Osteoblast (primary cell): ENCODE results near the gene GALM. TPM values are rescaled to one million over a fixed set of nuclear protein-coding genes. Genes with fewer than 3 reads are reported as not detected.
A peak's percentile ranks its signal among the peaks of the same experiment; 100 is the strongest.

Source experiments
- DNase-seq: peaks from one replicate; pipeline ENCODE4 v3.0.0; 2011; ENCODE audit warnings: low spot score, mixed read lengths; ENCODE audit not compliant: insufficient read length; ENCODE audit errors: missing footprints
- H2AFZ ChIP-seq: 2 replicates; pipeline ENCODE4 v1.6.0; 2011; ENCODE audit warnings: mild to moderate bottlenecking, low read length
- H3K27ac ChIP-seq: 2 replicates; pipeline ENCODE4 v1.5.1; 2011; ENCODE audit warnings: mild to moderate bottlenecking, low read depth, low read length, moderate library complexity
- H3K27me3 ChIP-seq: 2 replicates; pipeline ENCODE4 v1.6.0; 2012; ENCODE audit warnings: mild to moderate bottlenecking, control low read depth, inconsistent platforms, low read length, moderate library complexity; ENCODE audit not compliant: insufficient read depth
- H3K36me3 ChIP-seq: 2 replicates; pipeline ENCODE4 v1.5.1; 2011; ENCODE audit warnings: mild to moderate bottlenecking, low read length, control low read depth, moderate library complexity; ENCODE audit not compliant: insufficient read depth
- H3K4me1 ChIP-seq: 2 replicates; pipeline ENCODE4 v1.5.1; 2011; ENCODE audit warnings: mild to moderate bottlenecking, low read length, control low read depth, moderate library complexity; ENCODE audit not compliant: insufficient read depth
- H3K4me2 ChIP-seq: 2 replicates; pipeline ENCODE4 v1.6.0; 2011; ENCODE audit warnings: mild to moderate bottlenecking, low read length; ENCODE audit not compliant: insufficient read depth
- H3K4me3 ChIP-seq: fragments of 200-600 bp; sonication (generic); 3 replicates; pipeline ENCODE4 v1.5.1; 2012; ENCODE audit warnings: mild to moderate bottlenecking, low read length, inconsistent platforms; ENCODE audit not compliant: insufficient read depth
- H3K79me2 ChIP-seq: 2 replicates; pipeline ENCODE4 v1.6.0; 2012; ENCODE audit warnings: mild to moderate bottlenecking, low read length, control low read depth, inconsistent platforms; ENCODE audit not compliant: insufficient read depth
- H3K9me3 ChIP-seq: 2 replicates; pipeline ENCODE4 v1.5.1; 2011; ENCODE audit warnings: low read depth, low read length, control low read depth
- H4K20me1 ChIP-seq: 2 replicates; pipeline ENCODE4 v1.6.0; 2012; ENCODE audit warnings: mild to moderate bottlenecking, low read length, control low read depth; ENCODE audit not compliant: insufficient read depth
- CTCF ChIP-seq: IDR thresholded peaks from 2 replicates; pipeline ENCODE4 v1.5.1; 2011; ENCODE audit warnings: mild to moderate bottlenecking, low read depth, low read length, moderate library complexity; ENCODE audit errors: extremely low read depth
- total RNA-seq: library from RNA; depleted of rRNA; stranded (reverse); fragments of >200 nt; gene quantifications from 2 replicates; pipeline ENCODE4 v1.2.3, GENCODE V29; 2012

GALM gene
- total RNA-seq, 1 donor: 50.7 TPM

GRCh38 chr2:38740851-38741731 is 75.2 kb downstream of the GALM start:
- H3K27ac ChIP-seq: no peak overlapping the region
- no peaks in the 10 kb centered on the region for H3K9me3 ChIP-seq
- peaks cover 18% of the 10 kb centered on the region for H3K79me2 ChIP-seq
- DNase-seq: peak; percentile 62
- peak; percentile 60 for TF ChIP-seq CTCF
- H3K4me3 ChIP-seq: no peak overlapping the region
- peaks cover 11% of the 10 kb centered on the region for H4K20me1 ChIP-seq
- no peaks in the 10 kb centered on the region for H3K4me1 ChIP-seq
- H2AFZ ChIP-seq: no peak overlapping the region
- peaks cover 44% of the 10 kb centered on the region for H3K36me3 ChIP-seq
- H3K27me3 ChIP-seq: no peaks in the 10 kb centered on the region
- H3K4me2 ChIP-seq: no peak overlapping the region

GRCh38 chr2:38742797-38743559 is 77.1 kb downstream of the GALM start:
- peaks cover 37% of the 10 kb centered on the region for H3K79me2 ChIP-seq
- H3K27me3 ChIP-seq: no peaks in the 10 kb centered on the region
- H3K36me3 ChIP-seq: peaks cover 59% of the 10 kb centered on the region
- DNase-seq: no peak
- H3K4me1 ChIP-seq: peaks cover 4% of the 10 kb centered on the region
- no peak overlapping the region for H3K4me2 ChIP-seq
- peaks cover 24% of the 10 kb centered on the region for H4K20me1 ChIP-seq
- H2AFZ ChIP-seq: no peak overlapping the region
- no peak overlapping the region for H3K4me3 ChIP-seq
- H3K27ac ChIP-seq: no peak overlapping the region
- no peaks in the 10 kb centered on the region for H3K9me3 ChIP-seq
- no peak for TF ChIP-seq CTCF

GRCh38 chr2:38743672-38744398 is 77.9 kb downstream of the GALM start:
- H4K20me1 ChIP-seq: peaks cover 29% of the 10 kb centered on the region
- no peak overlapping the region for H3K4me2 ChIP-seq
- no peak overlapping the region for H3K4me3 ChIP-seq
- H3K36me3 ChIP-seq: peaks cover 66% of the 10 kb centered on the region
- H3K79me2 ChIP-seq: peaks cover 45% of the 10 kb centered on the region
- H3K4me1 ChIP-seq: peaks cover 5% of the 10 kb centered on the region
- no peaks in the 10 kb centered on the region for H3K27me3 ChIP-seq
- H3K27ac ChIP-seq: no peak overlapping the region
- DNase-seq: no peak
- no peak overlapping the region for H2AFZ ChIP-seq
- no peaks in the 10 kb centered on the region for H3K9me3 ChIP-seq
- no peak for TF ChIP-seq CTCF
